H9 (cell line): ENCODE results near the gene ACP2. TPM values are rescaled to one million over a fixed set of nuclear protein-coding genes. Genes with fewer than 3 reads are reported as not detected.

Experiments used
- DNase-seq: peaks from one replicate; pipeline ENCODE4 v3.0.0-alpha.2; 2017
- H2AFZ ChIP-seq: one replicate; pipeline ENCODE4 v1.6.1; 2013; ENCODE audit warnings: mild to moderate bottlenecking, low read length, control low read depth, moderate library complexity
- H2AK5ac ChIP-seq: 2 replicates; pipeline ENCODE4 v1.6.1; 2013; ENCODE audit warnings: low read length, control low read depth, mixed read lengths; ENCODE audit not compliant: insufficient read length
- H2BK120ac ChIP-seq: one replicate; pipeline ENCODE4 v1.6.1; 2013; ENCODE audit warnings: low read depth, mild to moderate bottlenecking, low read length, control low read depth, inconsistent platforms; ENCODE audit not compliant: poor library complexity, severe bottlenecking
- H2BK12ac ChIP-seq: 2 replicates; pipeline ENCODE4 v1.6.1; 2013; ENCODE audit warnings: low read length, control low read depth, mixed read lengths, low read depth; ENCODE audit not compliant: insufficient read length
- H2BK15ac ChIP-seq: 2 replicates; pipeline ENCODE4 v1.6.1; 2013; ENCODE audit warnings: low read depth, low read length, control low read depth
- H2BK20ac ChIP-seq: one replicate; pipeline ENCODE4 v1.6.1; 2013; ENCODE audit warnings: low read depth, mild to moderate bottlenecking, low read length, control low read depth, inconsistent platforms; ENCODE audit not compliant: poor library complexity, severe bottlenecking
- H2BK5ac ChIP-seq: 2 replicates; pipeline ENCODE4 v1.6.1; 2013; ENCODE audit warnings: low read length, control low read depth, mixed read lengths; ENCODE audit not compliant: insufficient read length
- H3K14ac ChIP-seq: 2 replicates; pipeline ENCODE4 v1.6.1; 2013; ENCODE audit warnings: low read length, control low read depth; ENCODE audit not compliant: insufficient read depth
- H3K18ac ChIP-seq: 2 replicates; pipeline ENCODE4 v1.6.1; 2013; ENCODE audit warnings: low read depth, mild to moderate bottlenecking, mixed read lengths, low read length, control low read depth; ENCODE audit not compliant: insufficient read length
- H3K23ac ChIP-seq: 2 replicates; pipeline ENCODE4 v1.6.1; 2013; ENCODE audit warnings: low read length, control low read depth, mixed read lengths, low read depth; ENCODE audit not compliant: insufficient read length
- H3K23me2 ChIP-seq: 2 replicates; pipeline ENCODE4 v1.6.1; 2013; ENCODE audit warnings: low read depth, mild to moderate bottlenecking, mixed read lengths, low read length, control low read depth; ENCODE audit not compliant: insufficient read length, poor library complexity, severe bottlenecking
- H3K27ac ChIP-seq: 2 replicates; pipeline ENCODE4 v1.5.1; 2013; ENCODE audit warnings: low read length, control low read depth, mixed read lengths, low read depth; ENCODE audit not compliant: insufficient read length
- H3K27me3 ChIP-seq: 2 replicates; pipeline ENCODE4 v1.6.1; 2013; ENCODE audit warnings: low read length, control low read depth, inconsistent platforms; ENCODE audit not compliant: insufficient read depth
- H3K4ac ChIP-seq: 2 replicates; pipeline ENCODE4 v1.6.1; 2013; ENCODE audit warnings: low read depth, mild to moderate bottlenecking, control low read depth, inconsistent platforms, low read length, moderate library complexity
- H3K4me1 ChIP-seq: 2 replicates; pipeline ENCODE4 v1.6.1; 2013; ENCODE audit warnings: low read length, control low read depth, inconsistent platforms; ENCODE audit not compliant: insufficient read depth
- H3K4me2 ChIP-seq: 2 replicates; pipeline ENCODE4 v1.6.1; 2013; ENCODE audit warnings: low read length, control low read depth, mixed read lengths; ENCODE audit not compliant: insufficient read length, insufficient read depth
- H3K56ac ChIP-seq: 2 replicates; pipeline ENCODE4 v1.6.1; 2013; ENCODE audit warnings: low read depth, mild to moderate bottlenecking, mixed read lengths, low read length, control low read depth; ENCODE audit not compliant: insufficient read length
- H3K79me1 ChIP-seq: 2 replicates; pipeline ENCODE4 v1.6.1; 2013; ENCODE audit warnings: low read depth, mild to moderate bottlenecking, moderate library complexity, low read length, control low read depth, inconsistent platforms; ENCODE audit not compliant: insufficient read depth, poor library complexity, severe bottlenecking
- H3K79me2 ChIP-seq: 2 replicates; pipeline ENCODE4 v1.6.1; 2013; ENCODE audit warnings: low read length, control low read depth, inconsistent platforms; ENCODE audit not compliant: insufficient read depth
- H3K9ac ChIP-seq: 2 replicates; pipeline ENCODE4 v1.6.1; 2013; ENCODE audit warnings: low read length, control low read depth, mixed read lengths; ENCODE audit not compliant: insufficient read length; ENCODE audit errors: extremely low read depth
- H3K9me3 ChIP-seq: one replicate; pipeline ENCODE4 v1.6.1; 2013; ENCODE audit warnings: low read depth, low read length, inconsistent platforms; ENCODE audit not compliant: control insufficient read depth
- H3T11ph ChIP-seq: one replicate; pipeline ENCODE4 v1.6.1; 2013; ENCODE audit warnings: mild to moderate bottlenecking, low read length, control low read depth, inconsistent platforms
- H4K20me1 ChIP-seq: one replicate; pipeline ENCODE4 v1.6.1; 2013; ENCODE audit not compliant: control insufficient read depth, insufficient read length, insufficient read depth
- H4K5ac ChIP-seq: 2 replicates; pipeline ENCODE4 v1.6.1; 2013; ENCODE audit warnings: low read depth, mild to moderate bottlenecking, mixed read lengths, low read length, control low read depth; ENCODE audit not compliant: insufficient read length
- H4K8ac ChIP-seq: replicated peaks from 2 replicates; pipeline ENCODE4 v1.6.1; 2013; ENCODE audit warnings: low read length, control low read depth, mixed read lengths, low read depth; ENCODE audit not compliant: insufficient read length
- H4K91ac ChIP-seq: 2 replicates; pipeline ENCODE4 v1.6.1; 2013; ENCODE audit warnings: low read depth, mild to moderate bottlenecking, moderate library complexity, mixed read lengths, low read length, control low read depth; ENCODE audit not compliant: insufficient read length
- H3K27ac Mint-ChIP-seq, 3 experiments: 2 replicates in 2 of 3; 3 replicates in 1 of 3; pipeline ENCODE4 v1.8.0; 2020 to 2021; ENCODE audit warnings: mixed read lengths in 3 of 3, mild to moderate bottlenecking in 1 of 3, moderate library complexity in 1 of 3
- H3K27me3 Mint-ChIP-seq: 2 replicates; pipeline ENCODE4 v1.8.0; 2021; ENCODE audit warnings: low read depth, mild to moderate bottlenecking, moderate library complexity, mixed read lengths
- H3K36me3 Mint-ChIP-seq, 3 experiments: 2 replicates in 2 of 3; 3 replicates in 1 of 3; pipeline ENCODE4 v1.8.0; 2020 to 2021; ENCODE audit warnings: low read depth in 3 of 3, mixed read lengths in 3 of 3; ENCODE audit not compliant: insufficient read depth in 1 of 3
- H3K4me1 Mint-ChIP-seq, 2 experiments: 2 replicates each; pipeline ENCODE4 v1.8.0; 2020; ENCODE audit warnings: mixed read lengths in 2 of 2
- H3K4me3 Mint-ChIP-seq, 2 experiments: 2 replicates in 1 of 2; 3 replicates in 1 of 2; pipeline ENCODE4 v1.8.0; 2020 to 2021; ENCODE audit warnings: mild to moderate bottlenecking in 2 of 2, mixed read lengths in 2 of 2, moderate library complexity in 1 of 2
- H3K9me3 Mint-ChIP-seq, 2 experiments: 2 replicates in 1 of 2; 3 replicates in 1 of 2; pipeline ENCODE4 v1.8.0; 2020; ENCODE audit warnings: mild to moderate bottlenecking in 2 of 2, mixed read lengths in 2 of 2, moderate library complexity in 1 of 2
- WGBS: extraction: QIAGEN DNeasy Blood & Tissue Kit; methylation state at CpG from one replicate; pipeline ENCODE4 v1.1.7; 2013; ENCODE audit warnings: missing lambda C conversion rate, low lambda C conversion rate, mixed read lengths; ENCODE audit not compliant: insufficient read length; ENCODE audit errors: extremely low coverage; 5-methylcytosine and 5-hydroxymethylcytosine counted together
- long read RNA-seq: library from polyadenylated mRNA; unstranded; transcript quantifications from one replicate; pipeline ENCODE4 v2.0.0, GENCODE V29; 2020
- total RNA-seq: library from RNA; stranded (reverse); gene quantifications from 2 replicates; pipeline ENCODE4 v1.2.1, GENCODE V29; 2021
- TF ChIP-seq, protein P1 (sequence below): fragments of 200-600 bp; sonication (generic); conservative IDR thresholded peaks from 3 replicates; pipeline ENCODE4 v1.8.0; 2021; ENCODE audit warnings: antibody characterized with exemption, mild to moderate bottlenecking

ACP2 gene, protein sequence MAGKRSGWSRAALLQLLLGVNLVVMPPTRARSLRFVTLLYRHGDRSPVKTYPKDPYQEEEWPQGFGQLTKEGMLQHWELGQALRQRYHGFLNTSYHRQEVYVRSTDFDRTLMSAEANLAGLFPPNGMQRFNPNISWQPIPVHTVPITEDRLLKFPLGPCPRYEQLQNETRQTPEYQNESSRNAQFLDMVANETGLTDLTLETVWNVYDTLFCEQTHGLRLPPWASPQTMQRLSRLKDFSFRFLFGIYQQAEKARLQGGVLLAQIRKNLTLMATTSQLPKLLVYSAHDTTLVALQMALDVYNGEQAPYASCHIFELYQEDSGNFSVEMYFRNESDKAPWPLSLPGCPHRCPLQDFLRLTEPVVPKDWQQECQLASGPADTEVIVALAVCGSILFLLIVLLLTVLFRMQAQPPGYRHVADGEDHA
- total RNA-seq = 29.3 and 29.5 TPM in 2 replicates
- long read RNA-seq, transcript ACP2-201 (11 exons, 2,203 nt) = major isoform, 62 of 96 reads
- long read RNA-seq, partial matches to known transcripts = 4 of 96 reads
- long read RNA-seq, other reads (novel, unspliced or antisense) = 29 of 96 reads

DNA sequence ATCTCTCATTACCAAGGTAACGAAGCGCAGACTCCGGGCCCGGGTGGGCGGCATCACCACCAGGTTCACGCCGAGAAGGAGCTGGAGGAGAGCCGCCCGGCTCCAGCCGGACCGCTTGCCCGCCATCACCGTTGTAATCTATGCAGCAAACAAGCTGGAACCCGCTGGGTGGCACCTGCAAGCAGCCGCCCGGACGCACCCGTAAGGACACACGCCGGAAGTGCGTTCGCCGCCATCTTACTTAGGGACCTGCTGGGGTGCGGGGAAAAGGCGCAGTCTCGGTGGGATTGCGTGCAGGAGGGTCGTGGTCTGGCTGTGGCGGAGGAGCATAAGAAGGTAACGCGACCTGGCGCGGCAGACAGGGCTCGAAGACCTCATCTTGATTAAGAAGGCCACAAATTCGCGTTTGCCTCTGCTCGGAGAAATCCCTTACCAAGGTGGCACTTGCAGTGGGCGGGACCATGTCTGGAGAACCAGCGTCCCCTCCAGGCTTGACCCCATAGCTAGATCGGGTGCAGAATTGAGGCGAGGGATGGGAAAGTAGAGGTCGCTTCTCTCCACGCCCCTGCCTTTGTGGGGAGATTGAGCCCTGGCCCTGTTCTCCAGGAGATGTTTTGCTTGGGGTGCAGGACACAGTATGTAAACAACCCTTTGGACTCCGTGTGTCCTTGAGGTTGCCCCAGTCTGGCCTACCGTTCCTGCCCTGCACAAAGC lies at the start of gene ACP2:
ACP2 (minus strand) TSS at position 151 of the 714 bp plus-strand sequence; CDS start at position 126, 25 bp downstream.
- H3K9me3 Mint-ChIP-seq = no peaks in the 10 kb centered on the region; a peak in 1 of 5 replicates
- peaks cover 0 to 35% (median 27%) of the 10 kb centered on the region in 3 experiments; a peak in 5 of 7 replicates for H3K36me3 Mint-ChIP-seq
- peak within 1 kb of the TSS; percentile 100 for H3K27ac Mint-ChIP-seq

More for the DNA sequence above, at the start of gene ACP2:
- no peak within 1 kb of the TSS for H2AK5ac ChIP-seq
- no peak within 1 kb of the TSS for H4K8ac ChIP-seq
- no peak within 1 kb of the TSS for H3T11ph ChIP-seq
- no peak within 1 kb of the TSS for H3K56ac ChIP-seq
- H3K27me3 ChIP-seq = no peaks in the 10 kb centered on the region
- H2BK20ac ChIP-seq = no peak within 1 kb of the TSS
- H2AFZ ChIP-seq = no peak within 1 kb of the TSS
- H4K5ac ChIP-seq = peak within 1 kb of the TSS; percentile 57
- H3K4ac ChIP-seq = no peak within 1 kb of the TSS
- no peak within 1 kb of the TSS for H3K23ac ChIP-seq
- H3K9me3 ChIP-seq = no peaks in the 10 kb centered on the region
- H4K20me1 ChIP-seq = no peaks in the 10 kb centered on the region
- H3K79me1 ChIP-seq = no peaks in the 10 kb centered on the region
- peak within 1 kb of the TSS; percentile 99 for H3K4me3 Mint-ChIP-seq
- peaks cover 3% of the 10 kb centered on the region; the same call in 1 of the 2 replicates for H3K79me2 ChIP-seq
- no peak within 1 kb of the TSS for H2BK5ac ChIP-seq
- H3K23me2 ChIP-seq = peaks cover 8% of the 10 kb centered on the region
- peak; percentile 86 for DNase-seq
- H3K18ac ChIP-seq = peak within 1 kb of the TSS; percentile 91
- WGBS = no CpG with 5 or more reads among the region's 45 CpGs
- H3K4me1 Mint-ChIP-seq = peaks cover 11 to 13% of the 10 kb centered on the region in 2 experiments
- no peak within 1 kb of the TSS for H2BK15ac ChIP-seq
- H3K4me2 ChIP-seq = peak within 1 kb of the TSS; percentile 92
- H3K4me1 ChIP-seq = peaks cover 5% of the 10 kb centered on the region; the same call in 1 of the 2 replicates
- TF ChIP-seq, protein P1, sequence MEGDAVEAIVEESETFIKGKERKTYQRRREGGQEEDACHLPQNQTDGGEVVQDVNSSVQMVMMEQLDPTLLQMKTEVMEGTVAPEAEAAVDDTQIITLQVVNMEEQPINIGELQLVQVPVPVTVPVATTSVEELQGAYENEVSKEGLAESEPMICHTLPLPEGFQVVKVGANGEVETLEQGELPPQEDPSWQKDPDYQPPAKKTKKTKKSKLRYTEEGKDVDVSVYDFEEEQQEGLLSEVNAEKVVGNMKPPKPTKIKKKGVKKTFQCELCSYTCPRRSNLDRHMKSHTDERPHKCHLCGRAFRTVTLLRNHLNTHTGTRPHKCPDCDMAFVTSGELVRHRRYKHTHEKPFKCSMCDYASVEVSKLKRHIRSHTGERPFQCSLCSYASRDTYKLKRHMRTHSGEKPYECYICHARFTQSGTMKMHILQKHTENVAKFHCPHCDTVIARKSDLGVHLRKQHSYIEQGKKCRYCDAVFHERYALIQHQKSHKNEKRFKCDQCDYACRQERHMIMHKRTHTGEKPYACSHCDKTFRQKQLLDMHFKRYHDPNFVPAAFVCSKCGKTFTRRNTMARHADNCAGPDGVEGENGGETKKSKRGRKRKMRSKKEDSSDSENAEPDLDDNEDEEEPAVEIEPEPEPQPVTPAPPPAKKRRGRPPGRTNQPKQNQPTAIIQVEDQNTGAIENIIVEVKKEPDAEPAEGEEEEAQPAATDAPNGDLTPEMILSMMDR = peak; percentile 31; the same call in 1 of the 3 replicates
- peak within 1 kb of the TSS; percentile 86 for H3K14ac ChIP-seq
- H3K9ac ChIP-seq = peak within 1 kb of the TSS; percentile 89
- H2BK120ac ChIP-seq = no peak within 1 kb of the TSS
- H3K27ac ChIP-seq = peak within 1 kb of the TSS; percentile 40
- no peak within 1 kb of the TSS for H4K91ac ChIP-seq
- no peaks in the 10 kb centered on the region; the same call in 1 of the 2 replicates for H3K27me3 Mint-ChIP-seq
- H2BK12ac ChIP-seq = no peak within 1 kb of the TSS
